CD4-positive, alpha-beta T cell treated with Interleukin-12 subunit alpha and Interleukin-12 subunit beta, for 1 hour (primary cell): ENCODE measurements around the gene PAQR5.
"Not testable (repeated sequence)": the region's sequence is repeated elsewhere in the genome, so short reads cannot be mapped to it uniquely, and the experiment has no call there.

ENCODE experiments used
- DNase-seq: peaks from one replicate; pipeline ENCODE4 v3.0.0-alpha.2; 2020

The PAQR5 gene

GRCh38 chr15:69434238-69434637 lies 135.5 kb downstream of the PAQR5 start:
- DNase-seq, result no peak

GRCh38 chr15:69434679-69435078 lies 136.0 kb downstream of the PAQR5 start:
- no peak for DNase-seq

- no peak for DNase-seq
These were observed 137.3 kb downstream of the PAQR5 start for GRCh38 chr15:69435985-69436384.

GRCh38 chr15:69436951-69437350 lies 138.2 kb downstream of the PAQR5 start:
- DNase-seq, result no peak

- no peak for DNase-seq
These were observed 140.9 kb downstream of the PAQR5 start for GRCh38 chr15:69439623-69440022.

- no peak for DNase-seq
These were observed 144.4 kb downstream of the PAQR5 start for GRCh38 chr15:69443032-69443611.

GRCh38 chr15:69444686-69445085 lies 146.0 kb downstream of the PAQR5 start:
- DNase-seq, result no peak

GRCh38 chr15:69446953-69447352 lies 148.2 kb downstream of the PAQR5 start:
- no peak for DNase-seq

GRCh38 chr15:69450221-69450620 lies 151.5 kb downstream of the PAQR5 start:
- DNase-seq, result not testable (repeated sequence)

GRCh38 chr15:69450968-69451695 lies 152.4 kb downstream of the PAQR5 start:
- no peak for DNase-seq

- DNase-seq, result no peak
These were observed 153.4 kb downstream of the PAQR5 start for GRCh38 chr15:69451951-69452691.

GRCh38 chr15:69452692-69453521 lies 154.2 kb downstream of the PAQR5 start, which contains the start of gene RPLP1:
TSS of gene RPLP1 (plus strand) at chr15:69452818. CDS start at chr15:69452949, 131 bp downstream.
- peak; percentile 97 for DNase-seq

- no peak for DNase-seq
These were observed 156.2 kb downstream of the PAQR5 start for GRCh38 chr15:69454953-69455352.

- DNase-seq, result no peak
These were observed 157.8 kb downstream of the PAQR5 start for GRCh38 chr15:69456208-69457166.
